Cerebellar cortex (tissue), 1 donor: ENCODE data around the gene POU6F2.

Experiments used
- DNase-seq: peaks from one replicate; pipeline ENCODE4 v3.0.0-alpha.2; 2015; ENCODE audit warnings: low spot score

POU6F2 gene

GRCh38 chr7:39510864-39511354 lies 533.2 kb downstream of the POU6F2 start:
- no peak for DNase-seq

GRCh38 chr7:39515534-39516228 lies 538.0 kb downstream of the POU6F2 start:
- DNase-seq = no peak

GRCh38 chr7:39516498-39516897 lies 538.8 kb downstream of the POU6F2 start:
- DNase-seq = no peak

GRCh38 chr7:39517240-39517639 lies 539.5 kb downstream of the POU6F2 start:
- no peak for DNase-seq
